Loucy (cell line): ENCODE results near the gene TEX10.

Source experiments
- EZH2phosphoT487 ChIP-seq: fragments of 200-600 bp; IDR thresholded peaks from 2 replicates; pipeline ENCODE4 v1.6.1; 2018; ENCODE audit warnings: antibody characterized with exemption, mild to moderate bottlenecking, moderate library complexity, borderline replicate concordance
- TF ChIP-seq, protein P1 (sequence below): fragments of 200-600 bp; sonication (generic); conservative IDR thresholded peaks from 2 replicates; pipeline ENCODE4 v1.5.1; 2014; ENCODE audit warnings: mild to moderate bottlenecking, antibody characterized with exemption, low read length

DNA sequence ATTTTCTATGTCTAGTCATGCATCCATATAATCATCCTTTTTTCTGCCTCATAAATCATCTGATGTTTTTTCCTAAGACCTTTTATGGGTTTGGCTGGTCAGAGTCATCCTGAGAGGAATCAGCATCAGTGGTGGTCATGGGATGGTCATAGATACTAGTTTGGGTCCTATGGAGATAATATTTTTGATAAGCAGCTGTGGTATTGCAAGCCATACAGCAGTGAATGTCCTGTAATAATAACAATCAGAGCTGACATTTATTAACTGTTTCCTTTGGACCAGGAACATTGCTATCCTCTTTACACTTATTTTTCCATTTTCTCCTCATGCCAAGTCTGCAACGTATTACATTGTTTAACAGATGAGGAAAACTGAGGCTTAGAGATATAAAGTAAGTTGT, 83.1 kb downstream of the TEX10 start:
- TF ChIP-seq, protein P1, sequence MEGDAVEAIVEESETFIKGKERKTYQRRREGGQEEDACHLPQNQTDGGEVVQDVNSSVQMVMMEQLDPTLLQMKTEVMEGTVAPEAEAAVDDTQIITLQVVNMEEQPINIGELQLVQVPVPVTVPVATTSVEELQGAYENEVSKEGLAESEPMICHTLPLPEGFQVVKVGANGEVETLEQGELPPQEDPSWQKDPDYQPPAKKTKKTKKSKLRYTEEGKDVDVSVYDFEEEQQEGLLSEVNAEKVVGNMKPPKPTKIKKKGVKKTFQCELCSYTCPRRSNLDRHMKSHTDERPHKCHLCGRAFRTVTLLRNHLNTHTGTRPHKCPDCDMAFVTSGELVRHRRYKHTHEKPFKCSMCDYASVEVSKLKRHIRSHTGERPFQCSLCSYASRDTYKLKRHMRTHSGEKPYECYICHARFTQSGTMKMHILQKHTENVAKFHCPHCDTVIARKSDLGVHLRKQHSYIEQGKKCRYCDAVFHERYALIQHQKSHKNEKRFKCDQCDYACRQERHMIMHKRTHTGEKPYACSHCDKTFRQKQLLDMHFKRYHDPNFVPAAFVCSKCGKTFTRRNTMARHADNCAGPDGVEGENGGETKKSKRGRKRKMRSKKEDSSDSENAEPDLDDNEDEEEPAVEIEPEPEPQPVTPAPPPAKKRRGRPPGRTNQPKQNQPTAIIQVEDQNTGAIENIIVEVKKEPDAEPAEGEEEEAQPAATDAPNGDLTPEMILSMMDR, result no peak
- TF ChIP-seq EZH2phosphoT487, result no peak
